HepG2 (cell line): ENCODE measurements around the gene ATAD2B. TPM values are rescaled to one million over a fixed set of nuclear protein-coding genes. Genes with fewer than 3 reads are reported as not detected.

Experiments used
- CHD2 ChIP-seq: IDR thresholded peaks from 2 replicates; pipeline ENCODE4 v1.6.1; 2011; ENCODE audit warnings: low read depth, low read length, improper control_type of control experiment
- DR1 ChIP-seq: sonication (generic); formaldehyde crosslinking; IDR thresholded peaks from 2 replicates; pipeline ENCODE4 v1.8.0; 2021; ENCODE audit warnings: mild to moderate bottlenecking, missing genetic modification reagents, inconsistent platforms
- FOXK2 ChIP-seq: fragments of 450-650 bp; IDR thresholded peaks from 2 replicates; pipeline ENCODE4 v1.6.1; 2016
- HIVEP1 ChIP-seq: sonication (generic); formaldehyde crosslinking; IDR thresholded peaks from 2 replicates; pipeline ENCODE4 v1.4.0; 2020; ENCODE audit warnings: mild to moderate bottlenecking, missing genetic modification reagents
- HMGXB4 ChIP-seq, 2 experiments: sonication (generic) in 1 of 2; formaldehyde crosslinking in 1 of 2; IDR thresholded peaks; 2 replicates each; pipeline versions ENCODE4 v1.4.0 to v1.6.1; 2018 to 2020; ENCODE audit warnings: missing genetic modification reagents in 2 of 2, borderline replicate concordance in 1 of 2, low read depth in 1 of 2, mild to moderate bottlenecking in 1 of 2, missing biosample characterization in 1 of 2
- MAFK ChIP-seq, 2 experiments: IDR thresholded peaks in 1 of 2; conservative IDR thresholded peaks in 1 of 2; 2 replicates each; pipeline ENCODE4 v1.6.1; 2011; ENCODE audit warnings: improper control_type of control experiment in 2 of 2, low read length in 2 of 2
- ONECUT2 ChIP-seq: sonication (generic); formaldehyde crosslinking; IDR thresholded peaks from 2 replicates; pipeline ENCODE4 v1.4.0; 2020; ENCODE audit warnings: missing genetic modification reagents
- SIX4 ChIP-seq: sonication (generic); formaldehyde crosslinking; IDR thresholded peaks from 2 replicates; pipeline ENCODE4 v1.4.0; 2020; ENCODE audit warnings: missing genetic modification reagents
- SNAPC2 ChIP-seq: sonication (generic); formaldehyde crosslinking; IDR thresholded peaks from 2 replicates; pipeline ENCODE4 v1.8.1; 2022; ENCODE audit warnings: mild to moderate bottlenecking, missing genetic modification reagents
- ZBTB34 ChIP-seq: sonication (generic); formaldehyde crosslinking; IDR thresholded peaks from 2 replicates; pipeline ENCODE4 v1.8.0; 2022; ENCODE audit warnings: mild to moderate bottlenecking, missing genetic modification reagents
- ZC3H4 ChIP-seq: sonication (generic); formaldehyde crosslinking; IDR thresholded peaks from 2 replicates; pipeline ENCODE4 v1.4.0; 2020; ENCODE audit warnings: missing genetic modification reagents, borderline replicate concordance
- ZNF629 ChIP-seq: sonication (generic); formaldehyde crosslinking; conservative IDR thresholded peaks from 2 replicates; pipeline ENCODE4 v1.5.0; 2020; ENCODE audit warnings: missing genetic modification reagents
- ZNF672 ChIP-seq: sonication (generic); formaldehyde crosslinking; IDR thresholded peaks from 2 replicates; pipeline ENCODE4 v1.8.1; 2022; ENCODE audit warnings: missing genetic modification reagents
- ZNF710 ChIP-seq: sonication (generic); formaldehyde crosslinking; IDR thresholded peaks from 2 replicates; pipeline ENCODE4 v1.5.0; 2020; ENCODE audit warnings: mild to moderate bottlenecking, missing genetic modification reagents, borderline replicate concordance
- polyA plus RNA-seq, 8 experiments: library from polyadenylated mRNA; depleted of rRNA in 3 of 8; stranded (reverse) in 7 of 8; unstranded in 1 of 8; fragments of >200 nt; fragmentation: Illumina TruSeq in 4 of 8; extraction: Trizol in 4 of 8; gene quantifications; 2 replicates each; pipeline versions ENCODE4 v1.2.1 to v1.2.3, GENCODE V29; 2011 to 2016; ENCODE audit warnings: low read depth in 4 of 8, missing spikeins in 1 of 8, mixed read lengths in 1 of 8; ENCODE audit not compliant: insufficient read depth in 1 of 8
- total RNA-seq, 5 experiments: library from RNA; depleted of rRNA; stranded (reverse); fragments of >200 nt; fragmentation: Illumina TruSeq; extraction: Trizol; gene quantifications; 2 replicates each; pipeline ENCODE4 v1.2.3, GENCODE V29; 2016; ENCODE audit warnings: low read depth in 1 of 5
- TF ChIP-seq, protein P1 (sequence below): sonication (generic); formaldehyde crosslinking; IDR thresholded peaks from 2 replicates; pipeline ENCODE4 v1.4.0; 2020; ENCODE audit warnings: missing genetic modification reagents
- TF ChIP-seq, protein P2 (sequence below): sonication (generic); formaldehyde crosslinking; IDR thresholded peaks from 2 replicates; pipeline ENCODE4 v1.4.0; 2020; ENCODE audit warnings: mild to moderate bottlenecking, missing genetic modification reagents
- TF ChIP-seq, protein P3 (sequence below): sonication (generic); formaldehyde crosslinking; conservative IDR thresholded peaks from 2 replicates; pipeline ENCODE4 v1.4.0; 2020; ENCODE audit warnings: missing genetic modification reagents

Gene ATAD2B
- total and polyA plus RNA-seq, 2 of the 13 experiments (the other 11 are each of a cell fraction or from before 2014, with no cell fraction given), result 5.3 to 22.2 TPM

DNA sequence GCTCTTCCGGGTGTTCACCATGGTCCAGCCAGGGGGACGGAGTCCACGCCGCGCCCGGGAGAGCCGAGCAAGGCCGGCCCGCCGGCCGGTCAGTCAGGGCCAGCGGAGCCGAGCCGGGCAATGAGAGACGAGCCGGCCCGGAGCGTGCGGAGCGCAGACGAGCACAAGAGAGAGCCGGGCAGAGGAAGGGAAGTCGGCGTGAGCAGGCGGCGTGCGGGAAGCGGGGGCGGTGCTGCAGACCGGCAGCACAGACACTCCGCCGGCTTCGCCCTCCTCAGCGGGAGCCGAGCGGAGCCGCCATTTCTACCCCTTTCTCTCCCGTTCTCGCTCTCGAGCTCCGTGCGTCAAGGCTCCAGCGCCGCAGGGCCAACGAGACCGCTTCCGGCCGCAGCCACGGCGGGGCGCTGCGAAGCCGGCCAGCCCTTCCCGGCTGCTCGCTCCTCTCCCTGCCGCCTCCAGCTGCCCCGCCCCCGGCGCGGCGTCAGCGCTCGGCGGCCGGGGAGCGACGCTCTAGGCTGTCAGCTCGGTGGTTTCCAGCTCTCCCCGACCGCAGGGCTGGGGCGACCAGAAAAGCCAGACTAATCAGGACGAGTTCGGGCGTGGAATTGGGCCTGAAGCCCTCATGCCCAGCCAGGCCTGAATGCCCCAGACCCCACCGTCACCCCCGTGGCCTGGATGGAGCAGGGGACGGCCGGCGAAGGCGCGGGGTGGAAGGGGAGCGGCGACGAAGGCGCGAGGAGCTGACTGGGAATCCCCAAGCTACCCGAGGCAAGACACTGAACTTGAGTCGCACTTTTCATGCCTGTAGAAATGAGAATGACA lies at the start of gene ATAD2B (continued):
- TF ChIP-seq, protein P1, sequence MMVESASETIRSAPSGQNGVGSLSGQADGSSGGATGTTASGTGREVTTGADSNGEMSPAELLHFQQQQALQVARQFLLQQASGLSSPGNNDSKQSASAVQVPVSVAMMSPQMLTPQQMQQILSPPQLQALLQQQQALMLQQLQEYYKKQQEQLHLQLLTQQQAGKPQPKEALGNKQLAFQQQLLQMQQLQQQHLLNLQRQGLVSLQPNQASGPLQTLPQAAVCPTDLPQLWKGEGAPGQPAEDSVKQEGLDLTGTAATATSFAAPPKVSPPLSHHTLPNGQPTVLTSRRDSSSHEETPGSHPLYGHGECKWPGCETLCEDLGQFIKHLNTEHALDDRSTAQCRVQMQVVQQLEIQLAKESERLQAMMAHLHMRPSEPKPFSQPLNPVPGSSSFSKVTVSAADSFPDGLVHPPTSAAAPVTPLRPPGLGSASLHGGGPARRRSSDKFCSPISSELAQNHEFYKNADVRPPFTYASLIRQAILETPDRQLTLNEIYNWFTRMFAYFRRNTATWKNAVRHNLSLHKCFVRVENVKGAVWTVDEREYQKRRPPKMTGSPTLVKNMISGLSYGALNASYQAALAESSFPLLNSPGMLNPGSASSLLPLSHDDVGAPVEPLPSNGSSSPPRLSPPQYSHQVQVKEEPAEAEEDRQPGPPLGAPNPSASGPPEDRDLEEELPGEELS (CRISPR knock-in tag), result peak; percentile 74
- TF ChIP-seq SNAPC2 (CRISPR knock-in tag) (peak; percentile 96), ONECUT2 (CRISPR knock-in tag) (no peak), MAFK (conservative IDR thresholded peaks at IDR 0.05 in 1 of 2, IDR thresholded peaks at IDR 0.05 in 1 of 2; ENCODE audit: low read length in 2 of 2) (peak in 1 of 2 experiments; percentile 1; a peak in 1 of 4 replicates), ZBTB34 (CRISPR knock-in tag) (peak; percentile 44; the same call in 1 of the 2 replicates), ZNF629 (CRISPR knock-in tag) (no peak; the same call in 1 of the 2 replicates), ZNF672 (CRISPR knock-in tag) (peak; percentile 97), ZC3H4 (0 out of 2 replicates have a peak, but pooled peaks have one; percentile 21), ZNF710 (CRISPR knock-in tag) (peak; percentile 68), FOXK2 (no peak), HMGXB4 (CRISPR knock-in tag; IDR thresholded peaks at IDR 0.05; ENCODE audit: borderline replicate concordance in 1 of 2, low read depth in 1 of 2) (peak; percentile 99 to 100), DR1 (peak; percentile 87), SIX4 (0 out of 2 replicates have a peak, but pooled peaks have one; percentile 42), HIVEP1 (CRISPR knock-in tag) (peak; percentile 92), CHD2 (peak; percentile 61)
- TF ChIP-seq, protein P2, sequence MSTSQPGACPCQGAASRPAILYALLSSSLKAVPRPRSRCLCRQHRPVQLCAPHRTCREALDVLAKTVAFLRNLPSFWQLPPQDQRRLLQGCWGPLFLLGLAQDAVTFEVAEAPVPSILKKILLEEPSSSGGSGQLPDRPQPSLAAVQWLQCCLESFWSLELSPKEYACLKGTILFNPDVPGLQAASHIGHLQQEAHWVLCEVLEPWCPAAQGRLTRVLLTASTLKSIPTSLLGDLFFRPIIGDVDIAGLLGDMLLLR (CRISPR knock-in tag), result peak; percentile 97
- TF ChIP-seq, protein P3, sequence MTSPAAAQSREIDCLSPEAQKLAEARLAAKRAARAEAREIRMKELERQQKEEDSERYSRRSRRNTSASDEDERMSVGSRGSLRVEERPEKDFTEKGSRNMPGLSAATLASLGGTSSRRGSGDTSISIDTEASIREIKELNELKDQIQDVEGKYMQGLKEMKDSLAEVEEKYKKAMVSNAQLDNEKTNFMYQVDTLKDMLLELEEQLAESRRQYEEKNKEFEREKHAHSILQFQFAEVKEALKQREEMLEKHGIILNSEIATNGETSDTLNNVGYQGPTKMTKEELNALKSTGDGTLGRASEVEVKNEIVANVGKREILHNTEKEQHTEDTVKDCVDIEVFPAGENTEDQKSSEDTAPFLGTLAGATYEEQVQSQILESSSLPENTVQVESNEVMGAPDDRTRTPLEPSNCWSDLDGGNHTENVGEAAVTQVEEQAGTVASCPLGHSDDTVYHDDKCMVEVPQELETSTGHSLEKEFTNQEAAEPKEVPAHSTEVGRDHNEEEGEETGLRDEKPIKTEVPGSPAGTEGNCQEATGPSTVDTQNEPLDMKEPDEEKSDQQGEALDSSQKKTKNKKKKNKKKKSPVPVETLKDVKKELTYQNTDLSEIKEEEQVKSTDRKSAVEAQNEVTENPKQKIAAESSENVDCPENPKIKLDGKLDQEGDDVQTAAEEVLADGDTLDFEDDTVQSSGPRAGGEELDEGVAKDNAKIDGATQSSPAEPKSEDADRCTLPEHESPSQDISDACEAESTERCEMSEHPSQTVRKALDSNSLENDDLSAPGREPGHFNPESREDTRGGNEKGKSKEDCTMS (CRISPR knock-in tag), result no peak; the same call in 1 of the 2 replicates
